Measurements from ENCODE around the gene MAP3K6.

Gene MAP3K6

GRCh38 chr1:27368869-27369582, 2.3 kb upstream of the MAP3K6 start:
- Mint-ChIP-seq H3K27me3 (no peaks in the 10 kb centered on the region), H3K4me1 (ENCODE audit: low read depth) (peaks cover 26% of the 10 kb centered on the region), H3K27ac (no peak overlapping the region), H3K4me3 (no peak overlapping the region), H3K9me3 (ENCODE audit: low read depth) (no peaks in the 10 kb centered on the region), H3K36me3 (no peaks in the 10 kb centered on the region)

GRCh38 chr1:27367160-27367650, 444 bp upstream of the MAP3K6 start:
- no peaks in the 10 kb centered on the region for H3K36me3 Mint-ChIP-seq
- no peaks in the 10 kb centered on the region for H3K9me3 Mint-ChIP-seq (ENCODE audit: low read depth)
- no peak overlapping the region for H3K27ac Mint-ChIP-seq
- H3K4me1 Mint-ChIP-seq (ENCODE audit: low read depth) = peaks cover 28% of the 10 kb centered on the region
- peak overlapping the region; percentile 77 for H3K4me3 Mint-ChIP-seq
- H3K27me3 Mint-ChIP-seq = no peaks in the 10 kb centered on the region

GRCh38 chr1:27366113-27366410, 699 bp downstream of the MAP3K6 start:
- Mint-ChIP-seq H3K4me1 (ENCODE audit: low read depth) (peaks cover 28% of the 10 kb centered on the region), H3K27ac (no peak overlapping the region), H3K36me3 (no peaks in the 10 kb centered on the region), H3K9me3 (ENCODE audit: low read depth) (no peaks in the 10 kb centered on the region), H3K4me3 (peak overlapping the region; percentile 87), H3K27me3 (no peaks in the 10 kb centered on the region)

- no peaks in the 10 kb centered on the region for H3K27me3 Mint-ChIP-seq
- no peaks in the 10 kb centered on the region for H3K36me3 Mint-ChIP-seq
- no peak overlapping the region for H3K27ac Mint-ChIP-seq
- H3K9me3 Mint-ChIP-seq (ENCODE audit: low read depth) = no peaks in the 10 kb centered on the region
- peak overlapping the region; percentile 87 for H3K4me3 Mint-ChIP-seq
- peaks cover 28% of the 10 kb centered on the region for H3K4me1 Mint-ChIP-seq (ENCODE audit: low read depth)
Measured at GRCh38 chr1:27365372-27366112, 1.2 kb downstream of the MAP3K6 start.

- H3K4me1 Mint-ChIP-seq (ENCODE audit: low read depth) = peaks cover 32% of the 10 kb centered on the region
Measured at GRCh38 chr1:27364696-27365371, 1.9 kb downstream of the MAP3K6 start.

GRCh38 chr1:27363766-27364695, 2.7 kb downstream of the MAP3K6 start:
- Mint-ChIP-seq H3K9me3 (ENCODE audit: low read depth) (no peaks in the 10 kb centered on the region), H3K27ac (no peak overlapping the region), H3K27me3 (no peaks in the 10 kb centered on the region), H3K36me3 (no peaks in the 10 kb centered on the region), H3K4me3 (peak overlapping the region; percentile 48), H3K4me1 (ENCODE audit: low read depth) (peaks cover 34% of the 10 kb centered on the region)

More at GRCh38 chr1:27364696-27365371, 1.9 kb downstream of the MAP3K6 start:
- peak overlapping the region; percentile 87 for H3K4me3 Mint-ChIP-seq
- H3K36me3 Mint-ChIP-seq = no peaks in the 10 kb centered on the region
- H3K27me3 Mint-ChIP-seq = no peaks in the 10 kb centered on the region
- no peaks in the 10 kb centered on the region for H3K9me3 Mint-ChIP-seq (ENCODE audit: low read depth)
- no peak overlapping the region for H3K27ac Mint-ChIP-seq

- H3K36me3 Mint-ChIP-seq = no peaks in the 10 kb centered on the region
- H3K27ac Mint-ChIP-seq = no peak overlapping the region
- no peaks in the 10 kb centered on the region for H3K27me3 Mint-ChIP-seq
- peaks cover 42% of the 10 kb centered on the region for H3K4me1 Mint-ChIP-seq (ENCODE audit: low read depth)
- no peaks in the 10 kb centered on the region for H3K9me3 Mint-ChIP-seq (ENCODE audit: low read depth)
- no peak overlapping the region for H3K4me3 Mint-ChIP-seq
Measured at GRCh38 chr1:27361553-27361952, 5.2 kb downstream of the MAP3K6 start.

- no peak overlapping the region for H3K4me3 Mint-ChIP-seq
Measured at GRCh38 chr1:27361044-27361402, 5.7 kb downstream of the MAP3K6 start.

GRCh38 chr1:27360159-27361043, 6.4 kb downstream of the MAP3K6 start:
- H3K4me1 Mint-ChIP-seq (ENCODE audit: low read depth) = peaks cover 48% of the 10 kb centered on the region
- no peaks in the 10 kb centered on the region for H3K27me3 Mint-ChIP-seq
- no peaks in the 10 kb centered on the region for H3K36me3 Mint-ChIP-seq
- H3K27ac Mint-ChIP-seq = no peak overlapping the region
- peak overlapping the region; percentile 77 for H3K4me3 Mint-ChIP-seq
- H3K9me3 Mint-ChIP-seq (ENCODE audit: low read depth) = no peaks in the 10 kb centered on the region

More at GRCh38 chr1:27361044-27361402, 5.7 kb downstream of the MAP3K6 start:
- Mint-ChIP-seq H3K4me1 (ENCODE audit: low read depth) (peaks cover 46% of the 10 kb centered on the region), H3K36me3 (no peaks in the 10 kb centered on the region), H3K9me3 (ENCODE audit: low read depth) (no peaks in the 10 kb centered on the region), H3K27ac (no peak overlapping the region), H3K27me3 (no peaks in the 10 kb centered on the region)

GRCh38 chr1:27359822-27360158, 7.0 kb downstream of the MAP3K6 start:
- H3K4me3 Mint-ChIP-seq = peak overlapping the region; percentile 77
- H3K27ac Mint-ChIP-seq = no peak overlapping the region
- H3K4me1 Mint-ChIP-seq (ENCODE audit: low read depth) = peaks cover 45% of the 10 kb centered on the region
- no peaks in the 10 kb centered on the region for H3K36me3 Mint-ChIP-seq
- H3K9me3 Mint-ChIP-seq (ENCODE audit: low read depth) = no peaks in the 10 kb centered on the region
- no peaks in the 10 kb centered on the region for H3K27me3 Mint-ChIP-seq

- Mint-ChIP-seq H3K36me3 (no peaks in the 10 kb centered on the region), H3K4me1 (ENCODE audit: low read depth) (peaks cover 42% of the 10 kb centered on the region), H3K4me3 (no peak overlapping the region), H3K9me3 (ENCODE audit: low read depth) (no peaks in the 10 kb centered on the region), H3K27ac (no peak overlapping the region), H3K27me3 (no peaks in the 10 kb centered on the region)
Measured at GRCh38 chr1:27358928-27359313, 7.8 kb downstream of the MAP3K6 start.

- Mint-ChIP-seq H3K27me3 (no peaks in the 10 kb centered on the region), H3K4me1 (ENCODE audit: low read depth) (peaks cover 44% of the 10 kb centered on the region), H3K27ac (no peak overlapping the region), H3K9me3 (ENCODE audit: low read depth) (no peaks in the 10 kb centered on the region), H3K36me3 (no peaks in the 10 kb centered on the region), H3K4me3 (peak overlapping the region; percentile 77)
Measured at GRCh38 chr1:27358038-27358927, 8.5 kb downstream of the MAP3K6 start.

Data from activated naive CD8-positive, alpha-beta T cell (primary cell).